Heart left ventricle (tissue), 16 donors: Measurements from ENCODE around the gene CASP7. TPM values are rescaled to one million over a fixed set of nuclear protein-coding genes. Genes with fewer than 3 reads are reported as not detected.

Source experiments
- ATAC-seq, 4 donors: fragments of 200-7000 bp; cut with Tn5 transposase; one replicate each; pipeline ENCODE4 v1.9.1; 2020 to 2022; ENCODE audit warnings: moderate library complexity in 4 of 4, mild to moderate bottlenecking in 3 of 4, moderate number of reproducible peaks in 1 of 4
- DNase-seq, 5 donors: peaks; one replicate each; pipeline ENCODE4 v3.0.0-alpha.2; 2020
- H3K27ac ChIP-seq, 12 donors: fragments of 200-600 bp; sonication (generic) in 4 of 12; one replicate each; pipeline versions ENCODE4 v1.5.0 to v1.8.0; 2016 to 2022; ENCODE audit warnings: mild to moderate bottlenecking in 2 of 12
- H3K27me3 ChIP-seq, 9 donors: fragments of 200-600 bp; sonication (generic) in 2 of 9; one replicate each; pipeline versions ENCODE4 v1.5.1 to v1.8.0; 2016 to 2022; ENCODE audit warnings: mild to moderate bottlenecking in 3 of 9
- H3K36me3 ChIP-seq, 9 donors: fragments of 200-600 bp; sonication (generic) in 2 of 9; one replicate each; pipeline versions ENCODE4 v1.5.0 to v1.8.0; 2018 to 2022; ENCODE audit warnings: mild to moderate bottlenecking in 2 of 9
- H3K4me1 ChIP-seq, 12 donors: fragments of 200-600 bp; sonication (generic) in 4 of 12; one replicate each; pipeline versions ENCODE4 v1.5.0 to v1.8.0; 2016 to 2022; ENCODE audit warnings: mild to moderate bottlenecking in 3 of 12
- H3K4me3 ChIP-seq, 12 donors: fragments of 200-600 bp; sonication (generic) in 4 of 12; one replicate each; pipeline versions ENCODE4 v1.5.0 to v1.8.0; 2017 to 2022; ENCODE audit warnings: mild to moderate bottlenecking in 9 of 12, moderate library complexity in 4 of 12
- H3K9me3 ChIP-seq, 12 donors: fragments of 200-600 bp; sonication (generic) in 4 of 12; one replicate each; pipeline versions ENCODE4 v1.5.0 to v1.8.0; 2016 to 2022; ENCODE audit warnings: mild to moderate bottlenecking in 1 of 12
- POLR2A ChIP-seq, 2 donors: fragments of 450-650 bp; IDR thresholded peaks; one replicate each; pipeline ENCODE4 v1.6.1; 2017; ENCODE audit warnings: antibody characterized with exemption in 2 of 2, mild to moderate bottlenecking in 2 of 2, moderate library complexity in 2 of 2
- WGBS, 4 donors: extraction: QIAGEN DNeasy Blood & Tissue Kit in 2 of 4; methylation state at CpG; one replicate each; pipeline versions ENCODE4 v1.1.5 to v1.1.7; 2013 to 2018; 5-methylcytosine and 5-hydroxymethylcytosine counted together
- intact Hi-C, 10 donors: fragments of 100-400 bp; cut with DNase I; formaldehyde crosslinking; loops; one replicate each; pipeline versions ENCODE4 v1.11.1 to v1.14.2; 2022
- polyA plus RNA-seq, 2 donors: library from polyadenylated mRNA; stranded (reverse); fragments of 200-250 nt; gene quantifications; one replicate each; pipeline ENCODE4 v1.2.3, GENCODE V29; 2013
- total RNA-seq, 9 donors: library from RNA; depleted of rRNA in 2 of 9; stranded (reverse); fragments of >200 nt in 2 of 9; fragmentation: NEBNext Ultra II Directional in 3 of 9; extraction: Animal tissue kit (Norgen Biotek cat#: 25700) in 3 of 9; gene quantifications; one replicate each; pipeline versions ENCODE4 v1.1.0 to v1.2.4, GENCODE V29; 2016 to 2023
- TF ChIP-seq, protein P1 (sequence below), 12 donors: fragments of 200-600 bp; sonication (generic) in 4 of 12; IDR thresholded peaks; one replicate each; pipeline versions ENCODE4 v1.5.0 to v1.8.0; 2018 to 2022; ENCODE audit warnings: antibody characterized with exemption in 12 of 12, mild to moderate bottlenecking in 5 of 12
- donor health status: ischemic (EF 13 %, LVEDD 7.1; RV severe dilation, severe dysfunction).
- donor health status: healthy with polysubstance abuse.
- donor health status: DM: no; HTN: yes; CAD: no.
- donor health status: DM: no; HTN: no; CAD: no.
- donor health status: ischemic (EF 25% LVEDD 6.9; RV normal size, moderate dysfunction).
- donor health status: ischemic (EF 25% LVEDD 5.7; RV mildly dilated, moderate dysfunction).
- donor health status: healthy.
- donor health status: DM: yes; HTN: yes; CAD: no.
- donor health status: ischemic (EF 35%, LVEDD 5.7; RV mildly dilated, moderate dysfunction).
- donor health status: nonischemic (EF 11% LVEDD 7.7; RV severe dilation, severe dysfunction).
- donor health status: DM: yes; HTN: yes; CAD: no.
- donor health status: PGD.
- donor health status: ischemic (EF 29% LVEDD 5.4; RV normal size, mild dysfunction).
- donor health status: nonischemic (EF 23%, LVEDD 6.1; RV moderate dilation, normal function).

CASP7 gene
- total and polyA plus RNA-seq, 11 donors = 4.8 to 32.7 (median 10.4) TPM

DNA sequence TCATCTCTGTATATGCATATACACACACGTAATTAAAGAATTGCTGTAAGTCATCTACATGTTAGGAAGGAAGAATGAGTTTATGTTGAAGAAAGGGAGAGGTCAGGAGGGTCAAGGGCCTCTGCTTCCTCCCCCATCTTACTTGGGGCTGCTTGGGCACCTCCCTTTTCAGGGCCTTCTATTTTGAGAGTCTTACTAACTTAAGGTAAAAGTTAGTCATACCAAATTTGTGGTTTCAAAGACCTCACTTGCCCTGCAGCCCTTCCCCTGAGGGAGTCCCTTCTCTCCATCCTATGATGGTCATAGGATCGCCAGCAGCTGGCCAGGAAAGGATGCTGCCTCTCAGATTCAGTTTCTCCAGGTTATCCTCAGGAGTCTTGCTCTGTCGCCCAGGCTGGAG is 74.4 kb downstream of the CASP7 start:
- intact Hi-C loops = no loop called here
- H3K9me3 ChIP-seq = no peaks in the 10 kb centered on the region
- no peak overlapping the region for H3K27ac ChIP-seq
- H3K27me3 ChIP-seq = peaks cover 0 to 13% (median 0%) of the 10 kb centered on the region in 9 donors
- no peaks in the 10 kb centered on the region for H3K4me1 ChIP-seq
- no peak overlapping the region for H3K4me3 ChIP-seq
- 84 to 87% (median 85%) methylated on average over 3 of the region's 3 CpGs for WGBS, 4 donors
- no peak for TF ChIP-seq POLR2A (IDR thresholded peaks at IDR 0.05)
- TF ChIP-seq, protein P1, sequence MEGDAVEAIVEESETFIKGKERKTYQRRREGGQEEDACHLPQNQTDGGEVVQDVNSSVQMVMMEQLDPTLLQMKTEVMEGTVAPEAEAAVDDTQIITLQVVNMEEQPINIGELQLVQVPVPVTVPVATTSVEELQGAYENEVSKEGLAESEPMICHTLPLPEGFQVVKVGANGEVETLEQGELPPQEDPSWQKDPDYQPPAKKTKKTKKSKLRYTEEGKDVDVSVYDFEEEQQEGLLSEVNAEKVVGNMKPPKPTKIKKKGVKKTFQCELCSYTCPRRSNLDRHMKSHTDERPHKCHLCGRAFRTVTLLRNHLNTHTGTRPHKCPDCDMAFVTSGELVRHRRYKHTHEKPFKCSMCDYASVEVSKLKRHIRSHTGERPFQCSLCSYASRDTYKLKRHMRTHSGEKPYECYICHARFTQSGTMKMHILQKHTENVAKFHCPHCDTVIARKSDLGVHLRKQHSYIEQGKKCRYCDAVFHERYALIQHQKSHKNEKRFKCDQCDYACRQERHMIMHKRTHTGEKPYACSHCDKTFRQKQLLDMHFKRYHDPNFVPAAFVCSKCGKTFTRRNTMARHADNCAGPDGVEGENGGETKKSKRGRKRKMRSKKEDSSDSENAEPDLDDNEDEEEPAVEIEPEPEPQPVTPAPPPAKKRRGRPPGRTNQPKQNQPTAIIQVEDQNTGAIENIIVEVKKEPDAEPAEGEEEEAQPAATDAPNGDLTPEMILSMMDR (IDR thresholded peaks at IDR 0.05) = no peak
- DNase-seq (no peak), ATAC-seq (no peak)
- H3K36me3 ChIP-seq = no peaks in the 10 kb centered on the region

DNA sequence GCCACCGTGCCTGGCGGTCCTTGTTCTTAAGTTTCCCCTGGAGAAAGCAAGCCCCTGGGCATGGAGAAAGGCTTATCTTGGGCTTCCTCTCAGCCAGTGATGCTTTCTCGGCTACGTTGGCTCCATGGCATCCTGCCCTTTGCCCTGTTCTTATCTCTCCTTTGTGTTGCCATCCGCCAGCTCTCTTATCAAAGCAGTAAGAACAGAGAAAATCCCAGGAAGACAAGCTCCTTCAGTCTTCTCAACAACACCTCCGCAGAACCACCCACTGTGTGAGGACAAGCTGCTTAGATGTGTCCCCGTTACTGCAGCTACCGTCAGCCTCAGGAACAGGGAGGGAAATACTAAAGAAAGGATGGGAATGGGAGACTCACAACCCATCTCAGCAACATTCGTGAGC is 75.1 kb downstream of the CASP7 start:
- ATAC-seq (no peak), DNase-seq (no peak)
- Histone ChIP-seq H3K36me3 (no peaks in the 10 kb centered on the region), H3K27ac (no peak overlapping the region), H3K4me3 (no peak overlapping the region), H3K4me1 (no peaks in the 10 kb centered on the region), H3K27me3 (peaks cover 0 to 13% (median 0%) of the 10 kb centered on the region in 9 donors), H3K9me3 (no peaks in the 10 kb centered on the region)
- TF ChIP-seq, protein P1 (IDR thresholded peaks at IDR 0.05) = no peak
- TF ChIP-seq POLR2A (IDR thresholded peaks at IDR 0.05) = no peak
- WGBS, 4 donors = 42 to 46% (median 44%) methylated on average over 9 of the region's 9 CpGs
- intact Hi-C loops = no loop called here

DNA sequence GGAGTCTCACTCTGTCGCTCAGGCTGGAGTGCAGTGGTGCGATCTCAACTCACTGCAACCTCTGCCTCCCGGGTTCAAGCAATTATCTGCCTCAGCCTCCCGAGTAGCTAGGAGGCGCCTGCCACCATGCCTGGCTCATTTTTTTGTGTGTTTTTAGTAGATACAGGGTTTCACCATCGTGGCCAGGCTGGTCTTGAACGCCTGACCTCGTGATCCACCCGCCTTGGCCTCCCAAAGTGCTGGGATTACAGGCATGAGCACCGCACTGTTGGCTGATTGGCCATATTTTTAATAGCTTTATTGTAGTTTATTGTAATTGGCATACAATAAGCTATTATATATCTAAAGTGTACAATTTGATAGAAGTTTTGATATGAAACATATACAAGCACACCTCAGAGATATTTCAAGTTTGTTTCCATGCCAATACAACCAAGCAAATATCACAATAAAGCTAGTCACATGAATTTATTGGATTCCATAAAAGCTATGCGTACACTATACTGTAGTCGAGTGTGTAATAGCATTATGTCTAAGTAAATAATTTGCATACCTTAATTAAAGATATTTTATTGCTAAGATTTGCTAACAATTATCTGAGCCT is 77.3 kb downstream of the CASP7 start:
- Histone ChIP-seq H3K9me3 (no peaks in the 10 kb centered on the region), H3K36me3 (no peaks in the 10 kb centered on the region), H3K4me3 (no peak overlapping the region), H3K27ac (no peak overlapping the region), H3K4me1 (no peaks in the 10 kb centered on the region), H3K27me3 (peaks cover 0 to 13% (median 0%) of the 10 kb centered on the region in 9 donors)
- intact Hi-C loops = no loop called here
- ATAC-seq (no peak), DNase-seq (no peak)
- WGBS, 4 donors = 85 to 89% (median 86%) methylated on average over 12 of the region's 12 CpGs
- TF ChIP-seq, protein P1 (IDR thresholded peaks at IDR 0.05) = no peak
- no peak for TF ChIP-seq POLR2A (IDR thresholded peaks at IDR 0.05)

DNA sequence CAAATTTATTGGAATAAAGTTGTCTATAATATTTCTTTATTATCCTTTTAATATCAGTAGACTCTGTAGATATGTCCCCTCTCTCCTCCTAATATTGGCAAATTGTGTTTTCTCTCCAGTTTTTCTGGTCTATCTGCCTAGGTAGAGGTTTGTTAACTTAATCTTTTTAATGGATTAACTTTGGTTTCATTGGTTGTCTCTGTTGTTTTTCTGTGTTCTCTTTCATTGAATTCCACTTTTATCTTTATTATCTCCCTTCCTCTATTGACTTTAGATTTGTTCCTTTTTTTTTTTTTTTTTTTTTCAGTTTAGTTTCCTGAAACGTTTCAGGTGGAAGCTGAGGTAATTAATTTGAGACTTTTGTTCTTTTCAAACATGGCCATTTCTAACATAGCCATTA is 82.4 kb downstream of the CASP7 start:
- Histone ChIP-seq H3K27ac (no peak overlapping the region), H3K4me1 (no peaks in the 10 kb centered on the region), H3K27me3 (peaks cover 0 to 10% (median 0%) of the 10 kb centered on the region in 9 donors), H3K4me3 (no peak overlapping the region), H3K36me3 (no peaks in the 10 kb centered on the region), H3K9me3 (peaks cover 0 to 16% (median 0%) of the 10 kb centered on the region in 12 donors)
- intact Hi-C loops = no loop called here
- DNase-seq (no peak), ATAC-seq (no peak)
- TF ChIP-seq, protein P1 (IDR thresholded peaks at IDR 0.05) = no peak
- TF ChIP-seq POLR2A (IDR thresholded peaks at IDR 0.05) = no peak
- 25 to 50% (median 31%) methylated on average over 1 of the region's 1 CpG for WGBS, 4 donors
